ENCODE results near the gene SUDS3. TPM values are rescaled to one million over a fixed set of nuclear protein-coding genes. Genes with fewer than 3 reads are reported as not detected.

The SUDS3 gene
- total and polyA plus RNA-seq, 12 donors = 13.3 to 75.3 (median 27.5) TPM

DNA sequence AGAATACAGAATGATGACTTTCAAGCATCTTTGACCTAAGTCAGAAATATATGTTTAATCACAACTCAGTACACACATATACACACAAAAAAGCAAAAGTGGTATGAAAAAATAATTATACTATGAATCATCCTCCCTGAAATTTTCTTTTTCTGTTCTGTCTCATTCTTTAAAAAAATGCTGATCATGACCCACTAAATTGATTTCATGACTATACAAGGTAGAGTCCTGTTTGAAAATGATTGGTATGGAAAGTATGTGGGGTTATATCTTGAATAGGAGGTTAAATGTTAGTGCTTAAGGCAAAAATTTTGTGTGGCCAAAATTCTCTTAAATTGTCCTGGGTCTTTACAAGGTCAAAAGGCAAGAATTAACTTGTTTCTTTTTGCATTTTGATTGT is 80.4 kb downstream of the SUDS3 start:
- Histone ChIP-seq H3K27ac (no peak overlapping the region), H3K36me3 (replicated peaks in 1 of 2) (no peaks in the 10 kb centered on the region), H3K4me1 (replicated peaks in 1 of 2) (no peaks in the 10 kb centered on the region), H3K9me3 (replicated peaks in 1 of 3) (no peaks in the 10 kb centered on the region), H3K4me3 (no peak overlapping the region), H3K27me3 (no peaks in the 10 kb centered on the region)
- intact Hi-C loops (cut with DNase I) = no loop called here
- DNase-seq = no peak
- no peak for TF ChIP-seq CTCF (IDR thresholded peaks at IDR 0.05)
- no peak for TF ChIP-seq POLR2A (IDR thresholded peaks at IDR 0.05)

DNA sequence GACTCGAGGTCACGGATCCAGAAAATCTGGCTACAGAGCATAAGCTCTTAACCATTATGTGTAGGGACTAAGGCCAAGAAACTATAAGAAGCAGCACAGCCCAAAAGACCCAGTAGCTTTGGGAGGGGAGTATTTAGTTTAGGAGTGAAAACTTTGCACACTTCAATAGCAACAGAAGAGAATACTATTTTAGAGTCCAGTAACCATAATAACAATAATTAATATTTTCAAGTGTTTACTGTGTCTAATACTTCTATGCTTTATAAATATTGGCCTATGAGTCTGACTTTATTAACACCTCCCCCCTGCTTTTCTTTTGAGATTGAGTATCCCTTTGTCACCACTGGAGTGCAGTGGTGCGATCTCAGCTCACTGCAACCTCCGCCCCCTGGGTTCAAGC is 82.8 kb downstream of the SUDS3 start:
- 82 to 91% (median 89%) methylated on average over 4 of the region's 4 CpGs for WGBS, 4 donors
- Histone ChIP-seq H3K4me3 (no peak overlapping the region), H3K4me1 (replicated peaks in 1 of 2) (no peaks in the 10 kb centered on the region), H3K27ac (no peak overlapping the region), H3K36me3 (replicated peaks in 1 of 2) (no peaks in the 10 kb centered on the region), H3K27me3 (no peaks in the 10 kb centered on the region), H3K9me3 (replicated peaks in 1 of 3) (no peaks in the 10 kb centered on the region)
- no peak for DNase-seq
- no peak for TF ChIP-seq CTCF (IDR thresholded peaks at IDR 0.05)
- TF ChIP-seq POLR2A (IDR thresholded peaks at IDR 0.05) = no peak
- intact Hi-C loops (cut with DNase I) = no loop called here

DNA sequence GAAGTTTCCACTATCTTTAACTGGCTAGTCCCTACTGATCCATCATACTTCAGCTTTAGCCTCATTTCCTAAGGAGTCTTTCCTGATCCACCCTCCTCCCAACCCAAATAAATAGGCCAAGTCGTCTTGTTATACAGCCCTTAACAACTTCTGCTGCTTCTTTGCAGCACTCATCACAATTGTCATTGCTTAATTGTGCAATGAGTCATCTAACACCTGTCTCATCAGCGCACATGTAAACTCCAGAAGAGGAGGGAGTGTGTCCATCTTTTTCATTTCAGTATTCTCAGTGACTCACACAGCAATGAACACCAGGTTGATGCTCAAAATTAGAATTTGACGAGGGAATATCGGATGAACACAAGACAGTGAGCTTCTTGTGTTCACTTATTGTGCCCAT is 87.3 kb downstream of the SUDS3 start:
- intact Hi-C loops (cut with DNase I) = no loop called here
- 77 to 85% (median 80%) methylated on average over 4 of the region's 4 CpGs for WGBS, 4 donors
- TF ChIP-seq CTCF (IDR thresholded peaks at IDR 0.05) (no peak), POLR2A (IDR thresholded peaks at IDR 0.05) (no peak)
- Histone ChIP-seq H3K27me3 (no peaks in the 10 kb centered on the region), H3K9me3 (replicated peaks in 1 of 3) (no peaks in the 10 kb centered on the region), H3K4me3 (no peak overlapping the region), H3K4me1 (replicated peaks in 1 of 2) (no peaks in the 10 kb centered on the region), H3K27ac (no peak overlapping the region), H3K36me3 (replicated peaks in 1 of 2) (no peaks in the 10 kb centered on the region)
- no peak for DNase-seq

GRCh38 chr12:118465706-118466105 is 89.4 kb downstream of the SUDS3 start:
- WGBS, 4 donors = 91 to 100% (median 93%) methylated on average over 1 of the region's 1 CpG
- intact Hi-C loops (cut with DNase I) = no loop called here

More at GRCh38 chr12:118465706-118466105, 89.4 kb downstream of the SUDS3 start:
- H3K4me3 ChIP-seq = no peak overlapping the region
- no peak for TF ChIP-seq CTCF (IDR thresholded peaks at IDR 0.05)
- DNase-seq = no peak
- H3K27ac ChIP-seq = no peak overlapping the region
- H3K27me3 ChIP-seq = no peaks in the 10 kb centered on the region
- H3K36me3 ChIP-seq (replicated peaks in 1 of 2) = no peaks in the 10 kb centered on the region
- H3K4me1 ChIP-seq (replicated peaks in 1 of 2) = no peaks in the 10 kb centered on the region
- H3K9me3 ChIP-seq (replicated peaks in 1 of 3) = no peaks in the 10 kb centered on the region

Other genes starting within 250 kb of the SUDS3 start
- gene PEBP1, start 240.4 kb upstream of the SUDS3 start, total RNA-seq = 1,000 to 10,000 TPM; 1,179 to 3,690 (median 2,563) TPM
- gene PEBP1, start 240.4 kb upstream of the SUDS3 start, polyA plus RNA-seq = 1,000 to 10,000 TPM; 1,847 to 2,719 (median 2,102) TPM
- 10 to 100 TPM; 24.0 to 39.7 (median 29.9) TPM for gene TAOK3, start 3.6 kb upstream of the SUDS3 start, total RNA-seq
- 10 to 100 TPM; 10.7 to 55.3 (median 20.2) TPM for gene TAOK3, start 3.6 kb upstream of the SUDS3 start, polyA plus RNA-seq

All from adrenal gland (tissue), 12 donors.